HepG2 (cell line): ENCODE results near the gene CDC6. TPM values are rescaled to one million over a fixed set of nuclear protein-coding genes. Genes with fewer than 3 reads are reported as not detected.

ENCODE experiments used
- BORCS8-MEF2B ChIP-seq: sonication (generic); formaldehyde crosslinking; IDR thresholded peaks from 2 replicates; pipeline ENCODE4 v1.8.0; 2022; ENCODE audit warnings: mild to moderate bottlenecking, missing genetic modification reagents
- CENPX ChIP-seq: sonication (generic); formaldehyde crosslinking; IDR thresholded peaks from 2 replicates; pipeline ENCODE4 v1.9.0; 2021; ENCODE audit warnings: mild to moderate bottlenecking, missing genetic modification reagents, moderate library complexity
- FOXC1 ChIP-seq: sonication (generic); formaldehyde crosslinking; IDR thresholded peaks from 2 replicates; pipeline ENCODE4 v1.8.0; 2022; ENCODE audit warnings: mild to moderate bottlenecking, missing genetic modification reagents, borderline replicate concordance
- KDM3A ChIP-seq: IDR thresholded peaks from 2 replicates; pipeline ENCODE4 v1.6.1; 2018; ENCODE audit warnings: low read depth, missing compliant biosample characterization
- MIER3 ChIP-seq: IDR thresholded peaks from 2 replicates; pipeline ENCODE4 v1.6.1; 2016; ENCODE audit warnings: missing compliant biosample characterization, borderline replicate concordance
- MXI1 ChIP-seq: IDR thresholded peaks from 3 replicates; pipeline ENCODE4 v1.6.1; 2012; ENCODE audit warnings: low read depth, low read length, inconsistent platforms, borderline replicate concordance
- PCBP1 ChIP-seq: fragments of 200-400 bp; formaldehyde crosslinking; IDR thresholded peaks from 2 replicates; pipeline ENCODE4 v1.6.1; 2017; ENCODE audit warnings: mild to moderate bottlenecking, low read depth, low read length, borderline replicate concordance
- REPIN1 ChIP-seq: sonication (generic); formaldehyde crosslinking; IDR thresholded peaks from 2 replicates; pipeline ENCODE4 v1.8.0; 2022; ENCODE audit warnings: missing genetic modification reagents, low read depth, mild to moderate bottlenecking, borderline replicate concordance
- RFXAP ChIP-seq: sonication (generic); formaldehyde crosslinking; IDR thresholded peaks from 2 replicates; pipeline ENCODE4 v1.4.0; 2020; ENCODE audit warnings: missing genetic modification reagents, borderline replicate concordance
- SAP130 ChIP-seq: IDR thresholded peaks from 2 replicates; pipeline ENCODE4 v1.6.1; 2016; ENCODE audit warnings: low read depth
- TIGD3 ChIP-seq: sonication (generic); formaldehyde crosslinking; IDR thresholded peaks from 2 replicates; pipeline ENCODE4 v1.5.1; 2020; ENCODE audit warnings: mild to moderate bottlenecking, missing genetic modification reagents, borderline replicate concordance
- TOE1 ChIP-seq: sonication (generic); formaldehyde crosslinking; IDR thresholded peaks from 2 replicates; pipeline ENCODE4 v1.4.0; 2020; ENCODE audit warnings: mild to moderate bottlenecking, missing genetic modification reagents
- ZBTB7B ChIP-seq: sonication (generic); formaldehyde crosslinking; IDR thresholded peaks from 2 replicates; pipeline ENCODE4 v1.4.0; 2020; ENCODE audit warnings: missing genetic modification reagents
- ZNF251 ChIP-seq: sonication (generic); formaldehyde crosslinking; IDR thresholded peaks from 2 replicates; pipeline ENCODE4 v1.9.0; 2021; ENCODE audit warnings: mild to moderate bottlenecking, missing genetic modification reagents
- ZNF331 ChIP-seq: sonication (generic); formaldehyde crosslinking; IDR thresholded peaks from 2 replicates; pipeline ENCODE4 v1.4.0; 2020; ENCODE audit warnings: missing genetic modification reagents
- ZNF616 ChIP-seq: sonication (generic); formaldehyde crosslinking; IDR thresholded peaks from 2 replicates; pipeline ENCODE4 v1.5.0; 2020; ENCODE audit warnings: low read depth, mild to moderate bottlenecking, missing genetic modification reagents
- ZNF639 ChIP-seq: conservative IDR thresholded peaks from 2 replicates; pipeline ENCODE4 v1.6.1; 2018; ENCODE audit warnings: missing genetic modification reagents
- ZNF816 ChIP-seq: sonication (generic); formaldehyde crosslinking; IDR thresholded peaks from 2 replicates; pipeline ENCODE4 v1.8.0; 2022; ENCODE audit warnings: missing genetic modification reagents, mild to moderate bottlenecking, borderline replicate concordance
- polyA plus RNA-seq, 8 experiments: library from polyadenylated mRNA; depleted of rRNA in 3 of 8; stranded (reverse) in 7 of 8; unstranded in 1 of 8; fragments of >200 nt; fragmentation: Illumina TruSeq in 4 of 8; extraction: Trizol in 4 of 8; gene quantifications; 2 replicates each; pipeline versions ENCODE4 v1.2.1 to v1.2.3, GENCODE V29; 2011 to 2016; ENCODE audit warnings: low read depth in 4 of 8, missing spikeins in 1 of 8, mixed read lengths in 1 of 8; ENCODE audit not compliant: insufficient read depth in 1 of 8
- total RNA-seq, 5 experiments: library from RNA; depleted of rRNA; stranded (reverse); fragments of >200 nt; fragmentation: Illumina TruSeq; extraction: Trizol; gene quantifications; 2 replicates each; pipeline ENCODE4 v1.2.3, GENCODE V29; 2016; ENCODE audit warnings: low read depth in 1 of 5
- TF ChIP-seq, protein P1 (sequence below): sonication (generic); formaldehyde crosslinking; IDR thresholded peaks from 2 replicates; pipeline ENCODE4 v1.4.0; 2020; ENCODE audit warnings: missing genetic modification reagents
- TF ChIP-seq, protein P2 (sequence below): sonication (generic); formaldehyde crosslinking; IDR thresholded peaks from 2 replicates; pipeline ENCODE4 v1.8.0; 2022; ENCODE audit warnings: missing genetic modification reagents, mild to moderate bottlenecking, borderline replicate concordance
- TF ChIP-seq, protein P3 (sequence below): sonication (generic); formaldehyde crosslinking; IDR thresholded peaks from 2 replicates; pipeline ENCODE4 v1.8.0; 2022; ENCODE audit warnings: low read depth, missing genetic modification reagents

CDC6 gene
- total and polyA plus RNA-seq, 2 of the 13 experiments (the other 11 are each of a cell fraction or from before 2014, with no cell fraction given): 17.4 to 114 TPM

GRCh38 chr17:40317880-40318829 is 30.5 kb downstream of the CDC6 start (continued):
- TF ChIP-seq, protein P1, sequence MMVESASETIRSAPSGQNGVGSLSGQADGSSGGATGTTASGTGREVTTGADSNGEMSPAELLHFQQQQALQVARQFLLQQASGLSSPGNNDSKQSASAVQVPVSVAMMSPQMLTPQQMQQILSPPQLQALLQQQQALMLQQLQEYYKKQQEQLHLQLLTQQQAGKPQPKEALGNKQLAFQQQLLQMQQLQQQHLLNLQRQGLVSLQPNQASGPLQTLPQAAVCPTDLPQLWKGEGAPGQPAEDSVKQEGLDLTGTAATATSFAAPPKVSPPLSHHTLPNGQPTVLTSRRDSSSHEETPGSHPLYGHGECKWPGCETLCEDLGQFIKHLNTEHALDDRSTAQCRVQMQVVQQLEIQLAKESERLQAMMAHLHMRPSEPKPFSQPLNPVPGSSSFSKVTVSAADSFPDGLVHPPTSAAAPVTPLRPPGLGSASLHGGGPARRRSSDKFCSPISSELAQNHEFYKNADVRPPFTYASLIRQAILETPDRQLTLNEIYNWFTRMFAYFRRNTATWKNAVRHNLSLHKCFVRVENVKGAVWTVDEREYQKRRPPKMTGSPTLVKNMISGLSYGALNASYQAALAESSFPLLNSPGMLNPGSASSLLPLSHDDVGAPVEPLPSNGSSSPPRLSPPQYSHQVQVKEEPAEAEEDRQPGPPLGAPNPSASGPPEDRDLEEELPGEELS (CRISPR knock-in tag): no peak
- TF ChIP-seq MXI1 (peak; percentile 85; the same call in 1 of the 3 replicates), ZNF639 (CRISPR knock-in tag) (no peak), TIGD3 (no peak), KDM3A (CRISPR knock-in tag) (peak; percentile 74; the same call in 1 of the 2 replicates), PCBP1 (no peak), SAP130 (CRISPR knock-in tag) (peak; percentile 95), ZBTB7B (peak; percentile 85; the same call in 1 of the 2 replicates), RFXAP (CRISPR knock-in tag) (no peak; the same call in 1 of the 2 replicates), TOE1 (CRISPR knock-in tag) (no peak; the same call in 1 of the 2 replicates), REPIN1 (CRISPR knock-in tag) (no peak; the same call in 1 of the 2 replicates), ZNF331 (peak; percentile 62; the same call in 1 of the 2 replicates), ZNF251 (CRISPR knock-in tag) (no peak), MIER3 (CRISPR knock-in tag) (no peak), BORCS8-MEF2B (CRISPR knock-in tag) (no peak; the same call in 1 of the 2 replicates), ZNF816 (CRISPR knock-in tag) (0 out of 2 replicates have a peak, but pooled peaks have one; percentile 82), FOXC1 (CRISPR knock-in tag) (peak; percentile 23; the same call in 1 of the 2 replicates), ZNF616 (no peak), CENPX (CRISPR knock-in tag) (no peak)
- TF ChIP-seq, protein P2, sequence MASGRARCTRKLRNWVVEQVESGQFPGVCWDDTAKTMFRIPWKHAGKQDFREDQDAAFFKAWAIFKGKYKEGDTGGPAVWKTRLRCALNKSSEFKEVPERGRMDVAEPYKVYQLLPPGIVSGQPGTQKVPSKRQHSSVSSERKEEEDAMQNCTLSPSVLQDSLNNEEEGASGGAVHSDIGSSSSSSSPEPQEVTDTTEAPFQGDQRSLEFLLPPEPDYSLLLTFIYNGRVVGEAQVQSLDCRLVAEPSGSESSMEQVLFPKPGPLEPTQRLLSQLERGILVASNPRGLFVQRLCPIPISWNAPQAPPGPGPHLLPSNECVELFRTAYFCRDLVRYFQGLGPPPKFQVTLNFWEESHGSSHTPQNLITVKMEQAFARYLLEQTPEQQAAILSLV (CRISPR knock-in tag): peak; percentile 32; the same call in 1 of the 2 replicates
- TF ChIP-seq, protein P3, sequence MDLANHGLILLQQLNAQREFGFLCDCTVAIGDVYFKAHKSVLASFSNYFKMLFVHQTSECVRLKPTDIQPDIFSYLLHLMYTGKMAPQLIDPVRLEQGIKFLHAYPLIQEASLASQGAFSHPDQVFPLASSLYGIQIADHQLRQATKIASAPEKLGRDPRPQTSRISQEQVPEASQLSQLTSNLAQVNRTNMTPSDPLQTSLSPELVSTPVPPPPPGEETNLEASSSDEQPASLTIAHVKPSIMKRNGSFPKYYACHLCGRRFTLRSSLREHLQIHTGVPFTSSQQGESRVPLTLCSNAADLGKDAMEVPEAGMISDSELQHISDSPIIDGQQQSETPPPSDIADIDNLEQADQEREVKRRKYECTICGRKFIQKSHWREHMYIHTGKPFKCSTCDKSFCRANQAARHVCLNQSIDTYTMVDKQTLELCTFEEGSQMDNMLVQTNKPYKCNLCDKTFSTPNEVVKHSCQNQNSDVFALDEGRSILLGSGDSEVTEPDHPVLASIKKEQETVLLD: 0 out of 2 replicates have a peak, but pooled peaks have one; percentile 30
